ENCODE results near the gene GLT8D1. TPM values are rescaled to one million over a fixed set of nuclear protein-coding genes. Genes with fewer than 3 reads are reported as not detected.

Gene GLT8D1
- total and polyA plus RNA-seq, 4 donors: 33.3 to 77.9 (median 56.7) TPM

GRCh38 chr3:52655895-52656294, 49.7 kb downstream of the GLT8D1 start:
- no peak overlapping the region for H3K27ac ChIP-seq (ENCODE audit: low read depth in 1 of 2, low read length in 2 of 2)
- peaks cover 6 to 62% (median 54%) of the 10 kb centered on the region in 4 donors for H3K36me3 ChIP-seq (ENCODE audit: control insufficient read depth in 4 of 4, insufficient read depth in 3 of 4, low read depth in 1 of 4, low read length in 3 of 4)
- no peak for DNase-seq (ENCODE audit: low spot score)
- H3K4me3 ChIP-seq (ENCODE audit: low read depth in 1 of 3, low read length in 3 of 3): no peak overlapping the region
- WGBS: 97% methylated on average over 3 of the region's 3 CpGs
- no peaks in the 10 kb centered on the region for H3K27me3 ChIP-seq (ENCODE audit: control insufficient read depth in 4 of 4, insufficient read depth in 4 of 4, low read length in 3 of 4)
- no peak for TF ChIP-seq CTCF (IDR thresholded peaks at IDR 0.05; ENCODE audit: low read depth, low read length, missing input control)
- TF ChIP-seq HNF4A (conservative IDR thresholded peaks at IDR 0.05): no peak
- TF ChIP-seq EGR1 (IDR thresholded peaks at IDR 0.05; ENCODE audit: low read depth in 2 of 2): no peak
- no peak for TF ChIP-seq FOXA1 (IDR thresholded peaks at IDR 0.05)
- no peak for TF ChIP-seq FOXA2 (IDR thresholded peaks at IDR 0.05)
- TF ChIP-seq MAX (IDR thresholded peaks at IDR 0.05): no peak
- no peak for TF ChIP-seq RXRA (IDR thresholded peaks at IDR 0.05)
- no peak for TF ChIP-seq JUND (IDR thresholded peaks at IDR 0.05)
- no peak for TF ChIP-seq RAD21 (IDR thresholded peaks at IDR 0.05)
- TF ChIP-seq SP1 (IDR thresholded peaks at IDR 0.05): no peak
- no peak for TF ChIP-seq ATF3 (IDR thresholded peaks at IDR 0.05)
- no peak for TF ChIP-seq REST (IDR thresholded peaks at IDR 0.05)
- TF ChIP-seq GABPA (IDR thresholded peaks at IDR 0.05 in 1 of 2, conservative IDR thresholded peaks at IDR 0.05 in 1 of 2): no peak
- TF ChIP-seq HNF4G (IDR thresholded peaks at IDR 0.05): no peak
- TF ChIP-seq TAF1 (conservative IDR thresholded peaks at IDR 0.05): no peak
- TF ChIP-seq YY1 (IDR thresholded peaks at IDR 0.05): no peak
- no peak for TF ChIP-seq NR2F2 (IDR thresholded peaks at IDR 0.05)
- no peak for TF ChIP-seq ZBTB33 (IDR thresholded peaks at IDR 0.05)
- no peaks in the 10 kb centered on the region for H3K9me3 ChIP-seq (ENCODE audit: control insufficient read depth in 4 of 4, low read length in 3 of 4)
- H3K4me1 ChIP-seq (ENCODE audit: control insufficient read depth in 4 of 4, insufficient read depth in 4 of 4, low read length in 3 of 4): no peaks in the 10 kb centered on the region
- no peak overlapping the region for H3K9ac ChIP-seq (ENCODE audit: low read depth in 1 of 2, low read length in 2 of 2)

Data from liver (tissue), 9 donors.